NT2/D1 (cell line): ENCODE data around the gene CTIF.

Source experiments
- SUZ12 ChIP-seq: IDR thresholded peaks from 2 replicates; pipeline ENCODE4 v1.6.1; 2011; ENCODE audit not compliant: insufficient read length, insufficient read depth; ENCODE audit errors: extremely low read depth
- YY1 ChIP-seq: IDR thresholded peaks from 2 replicates; pipeline ENCODE4 v1.6.1; 2011; ENCODE audit not compliant: insufficient read length, insufficient read depth
- ZNF274 ChIP-seq: IDR thresholded peaks from 2 replicates; pipeline ENCODE4 v1.6.1; 2011; ENCODE audit warnings: mild to moderate bottlenecking, low read depth, low read length

DNA sequence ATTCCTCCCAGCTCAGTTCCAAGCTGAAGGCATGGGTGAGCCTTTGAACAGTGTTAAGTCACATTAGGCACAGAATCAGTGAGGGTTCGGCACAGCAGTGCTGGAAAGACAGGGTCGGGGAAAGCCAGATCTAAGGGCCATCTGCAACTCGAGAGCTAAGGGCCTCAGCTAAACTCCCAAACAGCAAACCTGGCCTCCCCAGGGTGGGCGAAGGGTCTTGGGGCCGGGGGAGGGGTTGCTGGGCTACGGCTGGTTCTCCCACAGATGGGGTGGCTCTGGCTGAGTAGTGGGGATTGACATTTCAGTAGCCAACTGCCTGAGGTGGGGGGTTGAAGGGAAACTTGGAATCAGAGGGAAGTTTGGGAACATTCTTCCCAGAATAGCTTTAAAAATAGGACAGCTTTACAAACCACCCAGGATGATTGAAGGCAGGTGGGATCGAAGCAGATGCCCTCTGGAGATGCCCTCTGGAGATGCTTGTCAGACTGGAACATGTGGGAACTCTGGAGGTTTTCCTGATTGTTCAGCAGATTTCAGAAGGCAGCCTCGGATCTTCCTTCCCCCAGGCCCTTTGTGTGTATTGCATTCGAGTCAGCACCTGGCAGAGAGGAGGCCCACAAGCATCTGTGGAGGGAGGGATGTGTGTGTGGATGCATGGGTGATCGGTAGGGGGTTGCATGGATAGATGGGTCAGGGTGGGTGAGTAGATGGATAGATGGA, 255.6 kb downstream of the CTIF start:
- TF ChIP-seq YY1 = no peak
- no peak for TF ChIP-seq SUZ12
- no peak for TF ChIP-seq ZNF274
